DND-41 (cell line): ENCODE data around the gene NEURL1B.

Source experiments
- ATAC-seq: fragments of 200-7000 bp; cut with Tn5 transposase; 3 replicates; pipeline ENCODE4 v1.9.1; 2021; ENCODE audit warnings: low read depth; ENCODE audit not compliant: insufficient read depth
- DNase-seq: peaks from one replicate; pipeline ENCODE4 v3.0.0-alpha.2; 2020
- H2AFZ ChIP-seq: 2 replicates; pipeline ENCODE4 v1.6.0; 2012; ENCODE audit warnings: low read depth, low read length
- H3K27ac ChIP-seq: 2 replicates; pipeline ENCODE4 v1.5.1; 2012; ENCODE audit warnings: low read length, inconsistent platforms
- H3K27me3 ChIP-seq: fragments of 200-600 bp; sonication (generic); 2 replicates; pipeline ENCODE4 v1.6.0; 2012; ENCODE audit warnings: low read length, mild to moderate bottlenecking, inconsistent platforms; ENCODE audit not compliant: insufficient read depth, poor library complexity
- H3K36me3 ChIP-seq: 2 replicates; pipeline ENCODE4 v1.5.1; 2012; ENCODE audit warnings: low read length, inconsistent platforms; ENCODE audit not compliant: insufficient read depth
- H3K4me1 ChIP-seq: 2 replicates; pipeline ENCODE4 v1.5.1; 2012; ENCODE audit warnings: mild to moderate bottlenecking, low read length; ENCODE audit not compliant: insufficient read depth
- H3K4me2 ChIP-seq: 2 replicates; pipeline ENCODE4 v1.6.0; 2012; ENCODE audit warnings: mild to moderate bottlenecking, moderate library complexity, low read length, inconsistent platforms; ENCODE audit not compliant: insufficient read depth
- H3K4me3 ChIP-seq, 2 experiments: fragments of 200-600 bp in 1 of 2; shearing (Covaris generic) in 1 of 2; 2 replicates each; pipeline ENCODE4 v1.5.1; 2012 to 2016; ENCODE audit warnings: inconsistent platforms in 2 of 2, low read length in 2 of 2, mild to moderate bottlenecking in 2 of 2, low read depth in 1 of 2, moderate library complexity in 1 of 2
- H3K79me2 ChIP-seq: 2 replicates; pipeline ENCODE4 v1.6.0; 2012; ENCODE audit warnings: low read length, inconsistent platforms; ENCODE audit not compliant: insufficient read depth
- H3K9ac ChIP-seq: 2 replicates; pipeline ENCODE4 v1.6.0; 2012; ENCODE audit warnings: low read depth, mild to moderate bottlenecking, inconsistent platforms, low read length, moderate library complexity
- H3K9me3 ChIP-seq: 2 replicates; pipeline ENCODE4 v1.5.1; 2012; ENCODE audit warnings: low read length, moderate library complexity, mild to moderate bottlenecking, inconsistent platforms; ENCODE audit not compliant: insufficient read depth, severe bottlenecking
- H4K20me1 ChIP-seq: 2 replicates; pipeline ENCODE4 v1.6.0; 2012; ENCODE audit warnings: low read length; ENCODE audit not compliant: insufficient read depth
- CTCF ChIP-seq: IDR thresholded peaks from 2 replicates; pipeline ENCODE4 v1.5.1; 2012; ENCODE audit warnings: borderline replicate concordance, low read length, moderate library complexity, mild to moderate bottlenecking; ENCODE audit not compliant: poor library complexity, severe bottlenecking; ENCODE audit errors: extremely low read depth
- EZH2 ChIP-seq: IDR thresholded peaks from 3 replicates; pipeline ENCODE4 v1.6.1; 2012; ENCODE audit warnings: borderline replicate concordance, low read depth, mild to moderate bottlenecking, moderate library complexity, low read length, inconsistent platforms; ENCODE audit not compliant: severe bottlenecking

Gene NEURL1B

GRCh38 chr5:172644266-172644665 lies 3.2 kb downstream of the NEURL1B start:
- no peaks in the 10 kb centered on the region; the same call in none of the 2 replicates for H4K20me1 ChIP-seq
- H3K36me3 ChIP-seq = no peaks in the 10 kb centered on the region
- peaks cover 15% of the 10 kb centered on the region for H3K4me1 ChIP-seq
- H3K4me2 ChIP-seq = no peak overlapping the region
- ATAC-seq (no peak), DNase-seq (no peak)
- H3K4me3 ChIP-seq = no peak overlapping the region
- no peak overlapping the region for H3K9ac ChIP-seq
- H3K27ac ChIP-seq = no peak overlapping the region
- no peak overlapping the region for H2AFZ ChIP-seq
- TF ChIP-seq EZH2 (no peak), CTCF (no peak)
- no peaks in the 10 kb centered on the region for H3K79me2 ChIP-seq
- H3K27me3 ChIP-seq = peaks cover 27% of the 10 kb centered on the region
- no peaks in the 10 kb centered on the region for H3K9me3 ChIP-seq

- Histone ChIP-seq H3K27ac (no peak overlapping the region), H2AFZ (no peak overlapping the region), H3K79me2 (no peaks in the 10 kb centered on the region), H3K4me2 (no peak overlapping the region), H3K4me1 (peaks cover 15% of the 10 kb centered on the region), H3K9ac (no peak overlapping the region), H4K20me1 (no peaks in the 10 kb centered on the region; the same call in none of the 2 replicates), H3K9me3 (no peaks in the 10 kb centered on the region), H3K4me3 (no peak overlapping the region), H3K27me3 (peaks cover 27% of the 10 kb centered on the region), H3K36me3 (no peaks in the 10 kb centered on the region)
- DNase-seq (no peak), ATAC-seq (no peak)
- TF ChIP-seq EZH2 (no peak), CTCF (no peak)
These were observed 3.6 kb downstream of the NEURL1B start for GRCh38 chr5:172644711-172645110.

GRCh38 chr5:172645271-172646055 lies 4.4 kb downstream of the NEURL1B start:
- H3K4me1 ChIP-seq = peaks cover 11% of the 10 kb centered on the region
- DNase-seq = no peak
- no peaks in the 10 kb centered on the region; the same call in none of the 2 replicates for H4K20me1 ChIP-seq
- no peak overlapping the region for H3K4me3 ChIP-seq
- H3K27me3 ChIP-seq = peaks cover 30% of the 10 kb centered on the region
- no peaks in the 10 kb centered on the region for H3K79me2 ChIP-seq
- H3K27ac ChIP-seq = no peak overlapping the region
- no peak for ATAC-seq
- H3K36me3 ChIP-seq = no peaks in the 10 kb centered on the region
- no peak overlapping the region for H3K4me2 ChIP-seq
- no peak overlapping the region for H2AFZ ChIP-seq
- H3K9ac ChIP-seq = no peak overlapping the region
- no peak for TF ChIP-seq CTCF
- no peak for TF ChIP-seq EZH2
- no peaks in the 10 kb centered on the region for H3K9me3 ChIP-seq
